ENCODE measurements around the gene TRIM66. TPM values are rescaled to one million over a fixed set of nuclear protein-coding genes. Genes with fewer than 3 reads are reported as not detected.
A peak's percentile ranks its signal among the peaks of the same experiment; 100 is the strongest.

Gene TRIM66
- polyA plus RNA-seq, 2 of the 4 experiments (the other 2 are of a cell fraction) = 2.5 to 9.8 TPM

DNA sequence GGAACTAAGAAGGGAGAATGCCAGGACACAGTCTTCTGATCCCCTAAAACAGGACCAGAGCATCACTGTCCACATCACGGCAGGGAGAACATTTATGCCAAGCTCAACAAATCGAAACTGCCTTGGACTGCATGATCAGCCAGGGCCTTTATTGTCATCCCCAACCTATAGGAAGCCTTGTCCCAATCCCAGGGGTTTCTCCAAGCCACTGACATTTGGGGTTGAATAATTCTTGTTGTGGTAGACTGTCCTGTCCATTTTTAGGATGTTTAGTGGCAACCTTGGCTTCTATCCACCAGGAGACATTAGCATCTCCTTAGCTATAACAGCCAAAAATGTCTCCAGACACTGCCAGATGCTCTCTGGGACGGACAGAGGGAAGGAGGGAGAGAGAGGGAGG, 37.3 kb upstream of the TRIM66 start:
- no peak for DNase-seq (ENCODE audit: low read depth in 1 of 2, low spot score in 1 of 2)
- FAIRE-seq = no peak
- H3K27ac ChIP-seq = peak overlapping the region; percentile 80 to 92
- TF ChIP-seq NR3C1 (IDR thresholded peaks at IDR 0.05) = no peak
- no peak for TF ChIP-seq ZC3H11A (IDR thresholded peaks at IDR 0.05)
- no peak for TF ChIP-seq CEBPB (IDR thresholded peaks at IDR 0.05)
- TF ChIP-seq CHD2 (IDR thresholded peaks at IDR 0.05; ENCODE audit: low read length, partially characterized antibody) = no peak
- TF ChIP-seq EP300 (IDR thresholded peaks at IDR 0.05) = no peak
- TF ChIP-seq RAD21 (conservative IDR thresholded peaks at IDR 0.05 in 1 of 2, IDR thresholded peaks at IDR 0.05 in 1 of 2) = no peak
- TF ChIP-seq, protein P1, sequence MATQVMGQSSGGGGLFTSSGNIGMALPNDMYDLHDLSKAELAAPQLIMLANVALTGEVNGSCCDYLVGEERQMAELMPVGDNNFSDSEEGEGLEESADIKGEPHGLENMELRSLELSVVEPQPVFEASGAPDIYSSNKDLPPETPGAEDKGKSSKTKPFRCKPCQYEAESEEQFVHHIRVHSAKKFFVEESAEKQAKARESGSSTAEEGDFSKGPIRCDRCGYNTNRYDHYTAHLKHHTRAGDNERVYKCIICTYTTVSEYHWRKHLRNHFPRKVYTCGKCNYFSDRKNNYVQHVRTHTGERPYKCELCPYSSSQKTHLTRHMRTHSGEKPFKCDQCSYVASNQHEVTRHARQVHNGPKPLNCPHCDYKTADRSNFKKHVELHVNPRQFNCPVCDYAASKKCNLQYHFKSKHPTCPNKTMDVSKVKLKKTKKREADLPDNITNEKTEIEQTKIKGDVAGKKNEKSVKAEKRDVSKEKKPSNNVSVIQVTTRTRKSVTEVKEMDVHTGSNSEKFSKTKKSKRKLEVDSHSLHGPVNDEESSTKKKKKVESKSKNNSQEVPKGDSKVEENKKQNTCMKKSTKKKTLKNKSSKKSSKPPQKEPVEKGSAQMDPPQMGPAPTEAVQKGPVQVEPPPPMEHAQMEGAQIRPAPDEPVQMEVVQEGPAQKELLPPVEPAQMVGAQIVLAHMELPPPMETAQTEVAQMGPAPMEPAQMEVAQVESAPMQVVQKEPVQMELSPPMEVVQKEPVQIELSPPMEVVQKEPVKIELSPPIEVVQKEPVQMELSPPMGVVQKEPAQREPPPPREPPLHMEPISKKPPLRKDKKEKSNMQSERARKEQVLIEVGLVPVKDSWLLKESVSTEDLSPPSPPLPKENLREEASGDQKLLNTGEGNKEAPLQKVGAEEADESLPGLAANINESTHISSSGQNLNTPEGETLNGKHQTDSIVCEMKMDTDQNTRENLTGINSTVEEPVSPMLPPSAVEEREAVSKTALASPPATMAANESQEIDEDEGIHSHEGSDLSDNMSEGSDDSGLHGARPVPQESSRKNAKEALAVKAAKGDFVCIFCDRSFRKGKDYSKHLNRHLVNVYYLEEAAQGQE (IDR thresholded peaks at IDR 0.05) = no peak
- no peak for TF ChIP-seq ZFP36 (IDR thresholded peaks at IDR 0.05; ENCODE audit: borderline replicate concordance, partially characterized antibody)
- no peak for TF ChIP-seq RNF2 (IDR thresholded peaks at IDR 0.05; ENCODE audit: borderline replicate concordance, low read depth)
- TF ChIP-seq RFX5 (IDR thresholded peaks at IDR 0.05) = no peak
- TF ChIP-seq HOXB13 (CRISPR knock-in tag; IDR thresholded peaks at IDR 0.05; ENCODE audit: low read depth) = no peak
- no peak for TF ChIP-seq MAZ (IDR thresholded peaks at IDR 0.05; ENCODE audit: borderline replicate concordance, low read depth, low read length)
- no peak for TF ChIP-seq HOXA7 (CRISPR knock-in tag; IDR thresholded peaks at IDR 0.05)
- TF ChIP-seq ESRRA (IDR thresholded peaks at IDR 0.05; ENCODE audit: borderline replicate concordance, low read length) = no peak
- peak overlapping the region; percentile 80 for H3K4me2 ChIP-seq
- H3K4me1 ChIP-seq = peaks cover 57% of the 10 kb centered on the region
- ATAC-seq = peak in 1 of 2 experiments; percentile 48; a peak in 5 of 6 replicates
- no peaks in the 10 kb centered on the region for H3K9me3 ChIP-seq
- ChIA-PET CTCF (interaction anchor here (1.0 to 2.0 kb wide), 5 partner anchors 29 to 240 kb away, joined by 3 to 7 read pairs (median 5); no protein-coding TSS in a partner anchor), POLR2A (interaction anchor here (0.6 to 3.0 kb wide), 7 partner anchors 11 to 187 kb away, joined by 3 to 13 read pairs (median 4); partner anchors contain the start of genes RPL27A and TRIM66)
- 29% methylated on average over 3 of the region's 3 CpGs for WGBS (ENCODE audit: missing lambda C conversion rate)
- no peak overlapping the region for H3K4me3 ChIP-seq

DNA sequence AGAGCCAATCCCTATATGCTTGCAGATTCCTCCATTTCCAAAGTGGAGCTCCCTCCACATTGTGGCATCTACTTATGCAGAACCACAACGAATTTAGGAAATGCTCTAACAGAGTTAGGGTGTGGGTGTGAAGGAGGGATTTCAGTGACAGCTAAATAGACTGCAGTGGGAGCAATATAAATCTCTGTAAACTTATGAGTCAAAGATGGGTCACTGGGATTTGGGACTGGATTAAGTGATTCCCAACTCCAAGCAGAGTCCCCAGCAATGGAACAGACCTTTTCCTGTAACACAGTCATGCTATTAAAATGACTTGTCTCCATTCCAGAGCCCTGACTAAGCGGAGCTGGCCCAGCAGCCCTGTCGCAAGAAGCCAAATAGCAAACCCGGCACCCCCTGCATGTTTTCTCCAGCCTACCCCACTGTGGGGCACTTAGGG, 36.8 kb upstream of the TRIM66 start:
- H3K27ac ChIP-seq = peak overlapping the region; percentile 80 to 92
- H3K4me1 ChIP-seq = peaks cover 57% of the 10 kb centered on the region
- peak overlapping the region; percentile 80 for H3K4me2 ChIP-seq
- H3K4me3 ChIP-seq = peak overlapping the region; percentile 12; the same call in 1 of the 3 replicates
- CTCF ChIA-PET = interaction anchor here (1.2 to 2.0 kb wide), 5 partner anchors 28 to 240 kb away, joined by 3 to 7 read pairs (median 5); no protein-coding TSS in a partner anchor
- ATAC-seq (peak; percentile 73 to 81), DNase-seq (ENCODE audit: low read depth in 1 of 2, low spot score in 1 of 2) (peak; percentile 70 to 80), FAIRE-seq (no peak)
- POLR2A ChIA-PET = interaction anchor here (0.6 to 3.0 kb wide), 7 partner anchors 11 to 187 kb away, joined by 3 to 13 read pairs (median 4); partner anchors contain the start of genes RPL27A and TRIM66
- 2% methylated on average over 4 of the region's 4 CpGs for WGBS (ENCODE audit: missing lambda C conversion rate)
- no peaks in the 10 kb centered on the region for H3K9me3 ChIP-seq
- TF ChIP-seq MAZ (IDR thresholded peaks at IDR 0.05; ENCODE audit: borderline replicate concordance, low read depth, low read length) (no peak), CEBPB (IDR thresholded peaks at IDR 0.05) (peak; percentile 51 to 92), RAD21 (conservative IDR thresholded peaks at IDR 0.05 in 1 of 2, IDR thresholded peaks at IDR 0.05 in 1 of 2) (peak; percentile 21 to 38; a peak in 1 of 5 replicates), ZC3H11A (IDR thresholded peaks at IDR 0.05) (no peak), FOSL2 (IDR thresholded peaks at IDR 0.05) (peak; percentile 95), FOSL2 (CRISPR knock-in tag; IDR thresholded peaks at IDR 0.05) (peak; percentile 81), ESRRA (IDR thresholded peaks at IDR 0.05; ENCODE audit: borderline replicate concordance, low read length) (no peak), TFCP2L1 (CRISPR knock-in tag; IDR thresholded peaks at IDR 0.05) (no peak), MYC (IDR thresholded peaks at IDR 0.05; ENCODE audit: borderline replicate concordance, low read length) (no peak), KDM5A (IDR thresholded peaks at IDR 0.05) (no peak), ZFP36 (IDR thresholded peaks at IDR 0.05; ENCODE audit: borderline replicate concordance, partially characterized antibody) (no peak), JUN (IDR thresholded peaks at IDR 0.05) (peak; percentile 75 to 80; a peak in 4 of 5 replicates), EP300 (IDR thresholded peaks at IDR 0.05) (peak; percentile 57 to 70; a peak in 2 of 5 replicates), GATA3 (IDR thresholded peaks at IDR 0.05; ENCODE audit: borderline replicate concordance) (peak; percentile 79; the same call in 1 of the 2 replicates)
- TF ChIP-seq, protein P2, sequence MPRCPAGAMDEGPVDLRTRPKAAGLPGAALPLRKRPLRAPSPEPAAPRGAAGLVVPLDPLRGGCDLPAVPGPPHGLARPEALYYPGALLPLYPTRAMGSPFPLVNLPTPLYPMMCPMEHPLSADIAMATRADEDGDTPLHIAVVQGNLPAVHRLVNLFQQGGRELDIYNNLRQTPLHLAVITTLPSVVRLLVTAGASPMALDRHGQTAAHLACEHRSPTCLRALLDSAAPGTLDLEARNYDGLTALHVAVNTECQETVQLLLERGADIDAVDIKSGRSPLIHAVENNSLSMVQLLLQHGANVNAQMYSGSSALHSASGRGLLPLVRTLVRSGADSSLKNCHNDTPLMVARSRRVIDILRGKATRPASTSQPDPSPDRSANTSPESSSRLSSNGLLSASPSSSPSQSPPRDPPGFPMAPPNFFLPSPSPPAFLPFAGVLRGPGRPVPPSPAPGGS (IDR thresholded peaks at IDR 0.05) = peak; percentile 60; the same call in 1 of the 3 replicates
- TF ChIP-seq, protein P3, sequence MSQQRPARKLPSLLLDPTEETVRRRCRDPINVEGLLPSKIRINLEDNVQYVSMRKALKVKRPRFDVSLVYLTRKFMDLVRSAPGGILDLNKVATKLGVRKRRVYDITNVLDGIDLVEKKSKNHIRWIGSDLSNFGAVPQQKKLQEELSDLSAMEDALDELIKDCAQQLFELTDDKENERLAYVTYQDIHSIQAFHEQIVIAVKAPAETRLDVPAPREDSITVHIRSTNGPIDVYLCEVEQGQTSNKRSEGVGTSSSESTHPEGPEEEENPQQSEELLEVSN (IDR thresholded peaks at IDR 0.05; ENCODE audit: borderline replicate concordance, low read depth) = no peak
- TF ChIP-seq, protein P4, sequence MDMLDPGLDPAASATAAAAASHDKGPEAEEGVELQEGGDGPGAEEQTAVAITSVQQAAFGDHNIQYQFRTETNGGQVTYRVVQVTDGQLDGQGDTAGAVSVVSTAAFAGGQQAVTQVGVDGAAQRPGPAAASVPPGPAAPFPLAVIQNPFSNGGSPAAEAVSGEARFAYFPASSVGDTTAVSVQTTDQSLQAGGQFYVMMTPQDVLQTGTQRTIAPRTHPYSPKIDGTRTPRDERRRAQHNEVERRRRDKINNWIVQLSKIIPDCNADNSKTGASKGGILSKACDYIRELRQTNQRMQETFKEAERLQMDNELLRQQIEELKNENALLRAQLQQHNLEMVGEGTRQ (IDR thresholded peaks at IDR 0.05) = no peak
- TF ChIP-seq, protein P5, sequence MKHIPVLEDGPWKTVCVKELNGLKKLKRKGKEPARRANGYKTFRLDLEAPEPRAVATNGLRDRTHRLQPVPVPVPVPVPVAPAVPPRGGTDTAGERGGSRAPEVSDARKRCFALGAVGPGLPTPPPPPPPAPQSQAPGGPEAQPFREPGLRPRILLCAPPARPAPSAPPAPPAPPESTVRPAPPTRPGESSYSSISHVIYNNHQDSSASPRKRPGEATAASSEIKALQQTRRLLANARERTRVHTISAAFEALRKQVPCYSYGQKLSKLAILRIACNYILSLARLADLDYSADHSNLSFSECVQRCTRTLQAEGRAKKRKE (CRISPR knock-in tag; IDR thresholded peaks at IDR 0.05; ENCODE audit: low read depth) = no peak; the same call in 1 of the 2 replicates
- TF ChIP-seq, protein P6, sequence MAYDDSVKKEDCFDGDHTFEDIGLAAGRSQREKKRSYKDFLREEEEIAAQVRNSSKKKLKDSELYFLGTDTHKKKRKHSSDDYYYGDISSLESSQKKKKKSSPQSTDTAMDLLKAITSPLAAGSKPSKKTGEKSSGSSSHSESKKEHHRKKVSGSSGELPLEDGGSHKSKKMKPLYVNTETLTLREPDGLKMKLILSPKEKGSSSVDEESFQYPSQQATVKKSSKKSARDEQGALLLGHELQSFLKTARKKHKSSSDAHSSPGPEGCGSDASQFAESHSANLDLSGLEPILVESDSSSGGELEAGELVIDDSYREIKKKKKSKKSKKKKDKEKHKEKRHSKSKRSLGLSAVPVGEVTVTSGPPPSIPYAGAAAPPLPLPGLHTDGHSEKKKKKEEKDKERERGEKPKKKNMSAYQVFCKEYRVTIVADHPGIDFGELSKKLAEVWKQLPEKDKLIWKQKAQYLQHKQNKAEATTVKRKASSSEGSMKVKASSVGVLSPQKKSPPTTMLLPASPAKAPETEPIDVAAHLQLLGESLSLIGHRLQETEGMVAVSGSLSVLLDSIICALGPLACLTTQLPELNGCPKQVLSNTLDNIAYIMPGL (CRISPR knock-in tag; IDR thresholded peaks at IDR 0.05; ENCODE audit: borderline replicate concordance) = no peak
